ENCODE measurements around the gene SLC35E1.

DNA sequence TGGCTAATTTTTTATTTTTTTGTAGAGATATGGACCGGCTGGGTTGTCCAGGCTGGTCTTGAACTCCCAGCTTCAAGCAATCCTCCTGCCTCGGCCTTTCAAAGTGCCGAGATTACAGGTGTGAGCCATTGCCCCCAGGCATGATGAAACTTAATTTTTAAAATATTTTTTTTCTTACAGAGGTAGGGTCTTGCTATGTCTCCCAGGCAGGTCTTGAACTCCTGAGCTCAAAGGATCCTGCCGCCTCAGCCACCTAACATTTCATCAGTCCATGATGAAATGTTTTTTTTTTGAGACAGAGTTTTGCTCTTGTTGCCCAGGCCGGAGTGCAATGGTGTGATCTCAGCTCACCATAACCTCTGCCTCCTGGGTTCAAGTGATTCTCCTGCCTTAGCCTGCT lies 63.7 kb downstream of the SLC35E1 start:
- TF ChIP-seq, protein P1, sequence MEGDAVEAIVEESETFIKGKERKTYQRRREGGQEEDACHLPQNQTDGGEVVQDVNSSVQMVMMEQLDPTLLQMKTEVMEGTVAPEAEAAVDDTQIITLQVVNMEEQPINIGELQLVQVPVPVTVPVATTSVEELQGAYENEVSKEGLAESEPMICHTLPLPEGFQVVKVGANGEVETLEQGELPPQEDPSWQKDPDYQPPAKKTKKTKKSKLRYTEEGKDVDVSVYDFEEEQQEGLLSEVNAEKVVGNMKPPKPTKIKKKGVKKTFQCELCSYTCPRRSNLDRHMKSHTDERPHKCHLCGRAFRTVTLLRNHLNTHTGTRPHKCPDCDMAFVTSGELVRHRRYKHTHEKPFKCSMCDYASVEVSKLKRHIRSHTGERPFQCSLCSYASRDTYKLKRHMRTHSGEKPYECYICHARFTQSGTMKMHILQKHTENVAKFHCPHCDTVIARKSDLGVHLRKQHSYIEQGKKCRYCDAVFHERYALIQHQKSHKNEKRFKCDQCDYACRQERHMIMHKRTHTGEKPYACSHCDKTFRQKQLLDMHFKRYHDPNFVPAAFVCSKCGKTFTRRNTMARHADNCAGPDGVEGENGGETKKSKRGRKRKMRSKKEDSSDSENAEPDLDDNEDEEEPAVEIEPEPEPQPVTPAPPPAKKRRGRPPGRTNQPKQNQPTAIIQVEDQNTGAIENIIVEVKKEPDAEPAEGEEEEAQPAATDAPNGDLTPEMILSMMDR (conservative IDR thresholded peaks at IDR 0.05; ENCODE audit: low read depth in 2 of 2): no peak
- TF ChIP-seq EZH2 (IDR thresholded peaks at IDR 0.05; ENCODE audit: low read depth, unreplicated experiment): no peak
- TF ChIP-seq POLR2AphosphoS5 (IDR thresholded peaks at IDR 0.05; ENCODE audit: low read depth): no peak
- TF ChIP-seq EZH2phosphoT487 (IDR thresholded peaks at IDR 0.05; ENCODE audit: unreplicated experiment): no peak
